ENCODE data around the gene APLN. TPM values are rescaled to one million over a fixed set of nuclear protein-coding genes. Genes with fewer than 3 reads are reported as not detected.

Gene APLN
- total RNA-seq, 3 donors from 2014 or later (not counting 1 experiment from before 2014, with no cell fraction given), result 0.07 TPM; not detected in 2

GRCh38 chrX:129663171-129663570 lies 8.4 kb upstream of the APLN start:
- Mint-ChIP-seq H3K4me3 (no peak overlapping the region), H3K9me3 (no peaks in the 10 kb centered on the region), H3K27me3 (ENCODE audit: low read depth in 2 of 2) (peaks cover 17 to 25% of the 10 kb centered on the region in 2 donors), H3K27ac (no peak overlapping the region), H3K4me1 (peaks cover 0 to 6% of the 10 kb centered on the region in 2 donors), H3K36me3 (no peaks in the 10 kb centered on the region)
- no peak overlapping the region for H3K27ac ChIP-seq (ENCODE audit: low read length)
- DNase-seq (no peak), ATAC-seq (no peak)
- H3K36me3 ChIP-seq (ENCODE audit: control insufficient read depth, insufficient read depth, low read length), result no peaks in the 10 kb centered on the region
- TF ChIP-seq CTCF (IDR thresholded peaks at IDR 0.05), result no peak
- WGBS (ENCODE audit: insufficient coverage), result 65% methylated on average over 2 of the region's 3 CpGs
- H3K4me1 ChIP-seq (ENCODE audit: control insufficient read depth, insufficient read depth, low read length), result no peaks in the 10 kb centered on the region
- intact Hi-C loops (cut with micrococcal nuclease), result no loop called here
- H3K4me3 ChIP-seq (ENCODE audit: low read length), result no peak overlapping the region
- no peaks in the 10 kb centered on the region for H3K27me3 ChIP-seq (ENCODE audit: control insufficient read depth, insufficient read depth, low read length)
- H3K9me3 ChIP-seq (ENCODE audit: control insufficient read depth, insufficient read depth, low read length), result no peaks in the 10 kb centered on the region

- no peak overlapping the region for H3K4me3 Mint-ChIP-seq
- DNase-seq (no peak), ATAC-seq (no peak)
- H3K27me3 ChIP-seq (ENCODE audit: control insufficient read depth, insufficient read depth, low read length), result no peaks in the 10 kb centered on the region
- intact Hi-C loops (cut with micrococcal nuclease), result no loop called here
- peaks cover 15 to 22% of the 10 kb centered on the region in 2 donors for H3K27me3 Mint-ChIP-seq (ENCODE audit: low read depth in 2 of 2)
- no peaks in the 10 kb centered on the region for H3K9me3 ChIP-seq (ENCODE audit: control insufficient read depth, insufficient read depth, low read length)
- no peaks in the 10 kb centered on the region for H3K36me3 ChIP-seq (ENCODE audit: control insufficient read depth, insufficient read depth, low read length)
- no peak overlapping the region for H3K27ac Mint-ChIP-seq
- no peaks in the 10 kb centered on the region for H3K9me3 Mint-ChIP-seq
- no peak for TF ChIP-seq CTCF (IDR thresholded peaks at IDR 0.05)
- no CpG with 5 or more reads among the region's 1 CpG for WGBS (ENCODE audit: insufficient coverage)
- peaks cover 0 to 6% of the 10 kb centered on the region in 2 donors for H3K4me1 Mint-ChIP-seq
- H3K27ac ChIP-seq (ENCODE audit: low read length), result no peak overlapping the region
- H3K36me3 Mint-ChIP-seq, result no peaks in the 10 kb centered on the region
- no peaks in the 10 kb centered on the region for H3K4me1 ChIP-seq (ENCODE audit: control insufficient read depth, insufficient read depth, low read length)
- H3K4me3 ChIP-seq (ENCODE audit: low read length), result no peak overlapping the region
Observed at GRCh38 chrX:129661369-129661768, 6.6 kb upstream of the APLN start.

- no peak for DNase-seq
- no peak for ATAC-seq
- H3K4me1 Mint-ChIP-seq, result peaks cover 7 to 12% of the 10 kb centered on the region in 2 donors
- H3K27me3 ChIP-seq (ENCODE audit: control insufficient read depth, insufficient read depth, low read length), result peaks cover 5% of the 10 kb centered on the region
- TF ChIP-seq CTCF (IDR thresholded peaks at IDR 0.05), result no peak
- no peaks in the 10 kb centered on the region for H3K36me3 Mint-ChIP-seq
- no peak overlapping the region for H3K27ac Mint-ChIP-seq
- H3K36me3 ChIP-seq (ENCODE audit: control insufficient read depth, insufficient read depth, low read length), result no peaks in the 10 kb centered on the region
- no peak overlapping the region for H3K4me3 ChIP-seq (ENCODE audit: low read length)
- intact Hi-C loops (cut with micrococcal nuclease), result no loop called here
- no peaks in the 10 kb centered on the region for H3K9me3 Mint-ChIP-seq
- peaks cover 5% of the 10 kb centered on the region for H3K4me1 ChIP-seq (ENCODE audit: control insufficient read depth, insufficient read depth, low read length)
- H3K4me3 Mint-ChIP-seq, result no peak overlapping the region
- peaks cover 9 to 18% of the 10 kb centered on the region in 2 donors for H3K27me3 Mint-ChIP-seq (ENCODE audit: low read depth in 2 of 2)
- H3K9me3 ChIP-seq (ENCODE audit: control insufficient read depth, insufficient read depth, low read length), result no peaks in the 10 kb centered on the region
- WGBS (ENCODE audit: insufficient coverage), result 94% methylated on average over 3 of the region's 5 CpGs
- H3K27ac ChIP-seq (ENCODE audit: low read length), result no peak overlapping the region
Observed at GRCh38 chrX:129659861-129660260, 5.1 kb upstream of the APLN start.

GRCh38 chrX:129659141-129659540 lies 4.4 kb upstream of the APLN start:
- no peak overlapping the region for H3K4me3 Mint-ChIP-seq
- DNase-seq (no peak), ATAC-seq (no peak)
- no peak overlapping the region for H3K27ac Mint-ChIP-seq
- H3K36me3 ChIP-seq (ENCODE audit: control insufficient read depth, insufficient read depth, low read length), result no peaks in the 10 kb centered on the region
- no peak overlapping the region for H3K4me3 ChIP-seq (ENCODE audit: low read length)
- H3K9me3 ChIP-seq (ENCODE audit: control insufficient read depth, insufficient read depth, low read length), result no peaks in the 10 kb centered on the region
- H3K4me1 ChIP-seq (ENCODE audit: control insufficient read depth, insufficient read depth, low read length), result peaks cover 7% of the 10 kb centered on the region
- TF ChIP-seq CTCF (IDR thresholded peaks at IDR 0.05), result no peak
- WGBS (ENCODE audit: insufficient coverage), result no CpG with 5 or more reads among the region's 2 CpGs
- intact Hi-C loops (cut with micrococcal nuclease), result no loop called here
- no peaks in the 10 kb centered on the region for H3K36me3 Mint-ChIP-seq
- H3K9me3 Mint-ChIP-seq, result no peaks in the 10 kb centered on the region
- H3K27me3 ChIP-seq (ENCODE audit: control insufficient read depth, insufficient read depth, low read length), result peaks cover 7% of the 10 kb centered on the region
- H3K27ac ChIP-seq (ENCODE audit: low read length), result no peak overlapping the region
- peaks cover 7 to 12% of the 10 kb centered on the region in 2 donors for H3K4me1 Mint-ChIP-seq
- H3K27me3 Mint-ChIP-seq (ENCODE audit: low read depth in 2 of 2), result peaks cover 8 to 15% of the 10 kb centered on the region in 2 donors

All from natural killer cell (primary cell).